HFF-Myc (cell line): ENCODE data around the gene C1QB.

Experiments
- DNase-seq: peaks from one replicate; pipeline ENCODE4 v3.0.0-alpha.2; 2011; ENCODE audit warnings: low read depth; ENCODE audit errors: extremely low read depth
- H3K4me3 ChIP-seq: replicated peaks from 2 replicates; pipeline ENCODE4 v1.5.1; 2011; ENCODE audit warnings: low read depth, mild to moderate bottlenecking, control low read depth, low read length
- CTCF ChIP-seq: IDR thresholded peaks from 2 replicates; pipeline ENCODE4 v1.5.1; 2012; ENCODE audit warnings: mild to moderate bottlenecking, low read depth, low read length, control low read depth; ENCODE audit errors: missing control alignments

Gene C1QB

GRCh38 chr1:22619252-22619651 is 33.8 kb upstream of the C1QB start:
- no peak for TF ChIP-seq CTCF
- H3K4me3 ChIP-seq: no peak overlapping the region
- no peak for DNase-seq

GRCh38 chr1:22619798-22620197 is 33.2 kb upstream of the C1QB start:
- no peak for DNase-seq
- no peak for TF ChIP-seq CTCF
- no peak overlapping the region for H3K4me3 ChIP-seq

- no peak for DNase-seq
- no peak for TF ChIP-seq CTCF
- no peak overlapping the region for H3K4me3 ChIP-seq
Measured at GRCh38 chr1:22621761-22622160, 31.3 kb upstream of the C1QB start.

GRCh38 chr1:22625262-22625925 is 27.6 kb upstream of the C1QB start:
- no peak for TF ChIP-seq CTCF
- H3K4me3 ChIP-seq: no peak overlapping the region

GRCh38 chr1:22626237-22627157 is 26.5 kb upstream of the C1QB start:
- DNase-seq: no peak
- no peak for TF ChIP-seq CTCF
- no peak overlapping the region for H3K4me3 ChIP-seq

More at GRCh38 chr1:22625262-22625925, 27.6 kb upstream of the C1QB start:
- no peak for DNase-seq

GRCh38 chr1:22627331-22627730 is 25.7 kb upstream of the C1QB start:
- H3K4me3 ChIP-seq: no peak overlapping the region
- TF ChIP-seq CTCF: no peak
- DNase-seq: no peak
